ENCODE data around the gene SNCG. TPM values are rescaled to one million over a fixed set of nuclear protein-coding genes. Genes with fewer than 3 reads are reported as not detected.

Gene SNCG
- polyA plus RNA-seq, 3 donors, result 1.8 TPM; not detected in 2

GRCh38 chr10:86941991-86942421, 16.4 kb upstream of the SNCG start:
- peaks cover 4 to 6% of the 10 kb centered on the region in 2 donors for H3K4me1 ChIP-seq (ENCODE audit: control insufficient read depth in 1 of 2, insufficient read depth in 2 of 2, low read length in 2 of 2)
- intact Hi-C loops (cut with micrococcal nuclease), result no loop called here

DNA sequence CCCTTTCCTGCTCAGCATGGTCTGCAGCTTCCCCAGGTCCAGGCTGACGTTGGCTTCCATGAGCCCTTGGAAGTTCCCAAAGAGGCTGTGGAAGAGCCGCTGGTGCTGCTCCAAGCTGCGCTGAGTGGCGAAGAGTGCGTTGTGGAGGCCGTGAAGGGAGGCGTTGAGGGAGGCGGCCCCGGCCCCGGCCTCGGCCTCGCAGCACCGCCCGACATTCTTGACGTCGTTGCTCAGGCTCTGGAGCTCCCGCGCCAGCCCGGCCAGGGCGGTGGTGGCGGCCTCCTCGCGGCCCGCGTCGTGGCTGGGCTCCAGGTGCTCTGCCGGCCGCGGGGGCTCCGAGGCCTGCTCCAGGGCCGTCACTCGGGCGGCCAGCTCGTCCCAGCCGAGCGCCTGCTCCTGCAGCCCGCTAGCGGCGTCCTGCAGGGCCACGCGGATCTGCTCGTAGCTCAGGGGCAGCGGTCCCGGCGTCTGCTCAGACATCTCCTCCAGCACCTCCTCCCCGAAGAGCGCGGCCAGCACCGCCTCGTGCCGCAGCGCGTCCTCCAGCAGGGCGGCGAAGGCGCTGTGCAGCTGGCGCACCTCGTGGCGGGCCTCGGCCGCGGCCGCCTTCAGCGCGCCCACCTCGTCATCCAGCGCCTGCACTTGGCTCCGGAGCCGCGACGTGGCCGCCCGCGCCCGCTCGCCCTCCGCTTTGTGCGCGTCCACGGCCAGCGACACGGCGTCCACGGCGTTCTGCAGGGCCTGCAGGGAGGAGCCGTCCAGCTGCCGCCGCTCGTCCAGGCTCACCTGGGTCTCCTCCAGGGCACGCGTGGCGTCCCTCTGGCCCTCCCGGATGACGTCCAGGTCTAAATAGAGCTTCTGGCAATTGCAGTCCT, 15.7 kb upstream of the SNCG start:
- no peak overlapping the region for H3K9ac ChIP-seq (ENCODE audit: insufficient read depth, low read length, poor library complexity, severe bottlenecking)
- peaks cover 0 to 3% of the 10 kb centered on the region in 2 donors for H3K27me3 ChIP-seq (ENCODE audit: control insufficient read depth in 2 of 2, insufficient read depth in 2 of 2, low read length in 2 of 2)
- H3K36me3 ChIP-seq (replicated peaks in 1 of 2; ENCODE audit: control insufficient read depth in 1 of 2, insufficient read depth in 2 of 2, low read length in 2 of 2), result no peaks in the 10 kb centered on the region
- H3K4me3 ChIP-seq (replicated peaks in 1 of 3; ENCODE audit: low read depth in 2 of 3, low read length in 3 of 3), result no peak overlapping the region
- intact Hi-C loops (cut with micrococcal nuclease), result no loop called here
- no peaks in the 10 kb centered on the region for H3K79me2 ChIP-seq (ENCODE audit: insufficient read depth, low read length)
- no peak for DNase-seq
- H3K27ac ChIP-seq (ENCODE audit: low read depth in 1 of 2, low read length in 2 of 2), result no peak overlapping the region
- Mint-ChIP-seq H3K9me3 (peaks cover 0 to 4% (median 2%) of the 10 kb centered on the region in 7 donors), H3K4me1 (no peaks in the 10 kb centered on the region), H3K27me3 (ENCODE audit: low read depth in 3 of 3) (peaks cover 2 to 6% (median 5%) of the 10 kb centered on the region in 3 donors), H3K27ac (no peak overlapping the region), H3K4me3 (no peak overlapping the region), H3K36me3 (no peaks in the 10 kb centered on the region)
- no peak for TF ChIP-seq CTCF (IDR thresholded peaks at IDR 0.05)
- 94% methylated on average over 93 of the region's 94 CpGs for WGBS (ENCODE audit: insufficient coverage)
- H3K4me1 ChIP-seq (ENCODE audit: control insufficient read depth in 1 of 2, insufficient read depth in 2 of 2, low read length in 2 of 2), result peaks cover 4 to 6% of the 10 kb centered on the region in 2 donors
- H3K9me3 ChIP-seq (replicated peaks in 1 of 2; ENCODE audit: control insufficient read depth in 1 of 2, insufficient read depth in 1 of 2, low read length in 2 of 2), result no peaks in the 10 kb centered on the region
- no peaks in the 10 kb centered on the region for H4K20me1 ChIP-seq (ENCODE audit: insufficient read depth, low read length)
- H2AFZ ChIP-seq (ENCODE audit: insufficient read depth, low read depth, low read length, poor library complexity, severe bottlenecking), result no peak overlapping the region
- no peak overlapping the region for H3K4me2 ChIP-seq (replicated peaks; ENCODE audit: extremely low read depth, low read length, poor library complexity, severe bottlenecking)

More at GRCh38 chr10:86941991-86942421, 16.4 kb upstream of the SNCG start:
- no peak overlapping the region for H3K4me2 ChIP-seq (replicated peaks; ENCODE audit: extremely low read depth, low read length, poor library complexity, severe bottlenecking)
- H3K36me3 ChIP-seq (replicated peaks in 1 of 2; ENCODE audit: control insufficient read depth in 1 of 2, insufficient read depth in 2 of 2, low read length in 2 of 2), result no peaks in the 10 kb centered on the region
- H3K4me3 ChIP-seq (replicated peaks in 1 of 3; ENCODE audit: low read depth in 2 of 3, low read length in 3 of 3), result no peak overlapping the region
- peaks cover 0 to 3% of the 10 kb centered on the region in 2 donors for H3K27me3 ChIP-seq (ENCODE audit: control insufficient read depth in 2 of 2, insufficient read depth in 2 of 2, low read length in 2 of 2)
- peaks cover 0 to 5% (median 2%) of the 10 kb centered on the region in 3 donors for H3K27me3 Mint-ChIP-seq (ENCODE audit: low read depth in 3 of 3)
- H3K9me3 Mint-ChIP-seq, result peaks cover 0 to 4% (median 2%) of the 10 kb centered on the region in 7 donors
- no peak overlapping the region for H3K4me3 Mint-ChIP-seq
- H3K4me1 Mint-ChIP-seq, result no peaks in the 10 kb centered on the region
- no peaks in the 10 kb centered on the region for H4K20me1 ChIP-seq (ENCODE audit: insufficient read depth, low read length)
- no peak for DNase-seq
- no peak overlapping the region for H3K9ac ChIP-seq (ENCODE audit: insufficient read depth, low read length, poor library complexity, severe bottlenecking)
- TF ChIP-seq CTCF (IDR thresholded peaks at IDR 0.05), result no peak
- no peak overlapping the region for H3K27ac ChIP-seq (ENCODE audit: low read depth in 1 of 2, low read length in 2 of 2)
- H3K79me2 ChIP-seq (ENCODE audit: insufficient read depth, low read length), result no peaks in the 10 kb centered on the region
- no peak overlapping the region for H2AFZ ChIP-seq (ENCODE audit: insufficient read depth, low read depth, low read length, poor library complexity, severe bottlenecking)
- H3K9me3 ChIP-seq (replicated peaks in 1 of 2; ENCODE audit: control insufficient read depth in 1 of 2, insufficient read depth in 1 of 2, low read length in 2 of 2), result no peaks in the 10 kb centered on the region
- H3K36me3 Mint-ChIP-seq, result no peaks in the 10 kb centered on the region
- H3K27ac Mint-ChIP-seq, result no peak overlapping the region
- 95% methylated on average over 12 of the region's 14 CpGs for WGBS (ENCODE audit: insufficient coverage)
